Skeletal muscle cell (primary cell): Measurements from ENCODE around the gene SCAF1.
A peak's percentile ranks its signal among the peaks of the same experiment; 100 is the strongest.
"Not testable (repeated sequence)": the region's sequence is repeated elsewhere in the genome, so short reads cannot be mapped to it uniquely, and the experiment has no call there.

Experiments used
- DNase-seq: peaks from one replicate; pipeline ENCODE4 v3.0.0-alpha.2; 2010; ENCODE audit warnings: low read depth
- H3K4me3 ChIP-seq: 2 replicates; pipeline ENCODE4 v1.5.1; 2011; ENCODE audit warnings: low read depth, mild to moderate bottlenecking, control low read depth, low read length, moderate library complexity

The SCAF1 gene

DNA sequence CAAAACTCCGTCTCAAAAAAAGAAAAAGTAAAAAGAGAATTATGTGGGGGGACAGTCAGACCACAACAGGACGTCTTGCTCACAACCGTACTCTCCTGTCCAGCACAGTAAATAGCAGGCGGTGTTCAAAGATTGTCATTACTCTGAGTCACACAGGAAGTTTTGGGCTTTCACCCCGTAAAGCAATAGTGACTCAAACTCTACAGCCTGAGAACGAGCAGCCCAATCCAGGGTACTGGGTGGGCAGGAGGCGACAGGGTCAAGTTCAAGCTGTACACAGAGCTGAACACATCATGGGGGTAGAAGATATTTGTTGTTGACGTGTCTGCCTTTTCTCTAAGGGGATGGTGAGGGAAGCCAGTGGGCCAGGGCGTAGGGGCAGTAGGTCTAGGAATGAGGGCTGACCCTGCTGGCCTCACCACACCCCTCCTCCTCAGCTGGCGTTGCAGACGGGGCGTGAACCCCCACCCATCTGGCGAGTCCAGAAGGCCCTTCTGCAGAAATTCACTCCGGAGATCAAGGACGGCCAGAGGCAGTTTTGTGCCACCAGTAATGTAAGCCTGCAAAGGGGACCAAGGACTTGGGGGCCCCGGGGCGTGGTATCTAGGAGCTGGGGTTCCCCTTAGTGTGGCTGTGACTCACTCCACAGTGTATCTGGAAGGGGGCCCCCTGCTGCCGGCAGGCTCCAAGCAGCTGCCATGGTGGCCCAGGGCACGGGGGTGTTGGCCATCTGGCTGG, 27.7 kb upstream of the SCAF1 start:
- no peak overlapping the region for H3K4me3 ChIP-seq
- peak; percentile 71 for DNase-seq

DNA sequence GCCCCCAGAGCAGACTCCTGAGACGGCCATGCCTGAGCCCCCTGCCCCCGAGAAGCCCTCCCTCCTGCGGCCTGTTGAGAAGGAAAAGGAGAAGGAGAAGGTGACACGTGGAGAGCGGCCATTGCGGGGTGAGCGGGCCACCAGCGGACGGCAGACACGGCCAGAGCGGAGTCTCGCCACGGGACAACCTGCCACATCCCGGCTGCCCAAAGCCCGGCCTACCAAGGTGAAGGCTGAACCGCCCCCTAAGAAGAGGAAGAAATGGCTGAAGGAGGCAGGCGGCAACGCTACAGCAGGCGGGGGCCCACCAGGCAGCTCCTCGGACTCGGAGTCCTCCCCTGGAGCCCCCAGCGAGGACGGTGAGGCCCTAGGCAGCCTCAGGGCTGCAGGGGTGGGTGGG, 26.1 kb upstream of the SCAF1 start:
- no peak overlapping the region for H3K4me3 ChIP-seq
- DNase-seq, result no peak

DNA sequence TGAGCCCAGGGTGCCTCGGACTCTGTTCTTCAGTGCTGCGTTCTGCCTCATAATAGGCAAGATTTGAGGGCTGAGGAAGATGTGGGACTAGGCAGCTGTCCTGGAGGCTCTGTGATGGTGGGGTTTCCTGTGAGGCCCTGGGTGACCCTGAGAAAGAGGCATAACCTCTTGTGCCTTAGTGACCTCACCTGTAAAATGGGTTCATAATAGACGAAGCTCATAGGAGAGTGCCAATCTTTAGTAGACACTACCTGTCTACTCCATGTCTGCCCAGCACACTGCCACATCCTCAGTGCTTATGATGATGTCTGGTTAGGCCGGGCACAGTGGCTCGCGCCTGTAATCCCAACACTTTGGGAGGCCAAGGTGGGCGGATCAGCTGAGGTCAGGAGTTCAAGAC, 25.5 kb upstream of the SCAF1 start:
- no peak overlapping the region for H3K4me3 ChIP-seq
- no peak for DNase-seq

DNA sequence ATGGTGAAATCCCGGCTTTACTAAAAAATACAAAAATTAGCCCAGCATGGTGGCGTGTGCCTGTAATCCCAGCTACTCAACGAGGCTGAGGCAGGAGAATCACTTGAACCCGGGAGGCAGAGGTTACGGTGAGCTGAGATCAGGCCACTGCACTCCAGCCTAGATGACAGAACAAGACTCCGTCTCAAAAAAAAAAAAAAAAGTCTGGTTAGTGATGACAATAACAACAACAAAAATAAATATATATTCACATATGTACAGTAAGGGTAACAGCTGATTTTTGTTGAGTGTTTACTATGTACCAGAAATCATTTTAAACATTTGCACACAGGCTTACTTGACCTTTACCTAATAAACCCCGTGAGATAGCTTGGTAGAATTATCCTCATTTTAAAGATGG, 25.1 kb upstream of the SCAF1 start:
- DNase-seq, result no peak
- no peak overlapping the region for H3K4me3 ChIP-seq

DNA sequence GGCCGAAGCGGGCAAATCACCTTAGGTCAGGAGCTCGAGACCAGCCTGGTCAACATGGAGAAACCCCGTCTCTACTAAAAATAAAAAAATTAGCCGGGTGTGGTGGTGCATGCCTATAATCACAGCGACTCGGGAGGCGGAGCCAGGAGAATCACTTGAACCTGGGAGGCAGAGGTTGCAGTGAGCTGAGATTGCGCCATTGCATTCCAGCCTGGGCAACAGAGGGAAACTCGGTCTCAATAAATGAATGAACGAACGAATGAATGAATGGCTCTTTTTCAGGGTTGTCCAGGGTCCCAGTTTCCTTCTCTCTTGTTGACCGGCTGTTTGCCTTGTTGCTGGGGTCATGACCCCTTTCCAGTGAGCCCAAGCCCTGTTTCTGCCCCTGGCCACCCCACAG, 24.1 kb upstream of the SCAF1 start:
- not testable (repeated sequence) for H3K4me3 ChIP-seq, DNase-seq

DNA sequence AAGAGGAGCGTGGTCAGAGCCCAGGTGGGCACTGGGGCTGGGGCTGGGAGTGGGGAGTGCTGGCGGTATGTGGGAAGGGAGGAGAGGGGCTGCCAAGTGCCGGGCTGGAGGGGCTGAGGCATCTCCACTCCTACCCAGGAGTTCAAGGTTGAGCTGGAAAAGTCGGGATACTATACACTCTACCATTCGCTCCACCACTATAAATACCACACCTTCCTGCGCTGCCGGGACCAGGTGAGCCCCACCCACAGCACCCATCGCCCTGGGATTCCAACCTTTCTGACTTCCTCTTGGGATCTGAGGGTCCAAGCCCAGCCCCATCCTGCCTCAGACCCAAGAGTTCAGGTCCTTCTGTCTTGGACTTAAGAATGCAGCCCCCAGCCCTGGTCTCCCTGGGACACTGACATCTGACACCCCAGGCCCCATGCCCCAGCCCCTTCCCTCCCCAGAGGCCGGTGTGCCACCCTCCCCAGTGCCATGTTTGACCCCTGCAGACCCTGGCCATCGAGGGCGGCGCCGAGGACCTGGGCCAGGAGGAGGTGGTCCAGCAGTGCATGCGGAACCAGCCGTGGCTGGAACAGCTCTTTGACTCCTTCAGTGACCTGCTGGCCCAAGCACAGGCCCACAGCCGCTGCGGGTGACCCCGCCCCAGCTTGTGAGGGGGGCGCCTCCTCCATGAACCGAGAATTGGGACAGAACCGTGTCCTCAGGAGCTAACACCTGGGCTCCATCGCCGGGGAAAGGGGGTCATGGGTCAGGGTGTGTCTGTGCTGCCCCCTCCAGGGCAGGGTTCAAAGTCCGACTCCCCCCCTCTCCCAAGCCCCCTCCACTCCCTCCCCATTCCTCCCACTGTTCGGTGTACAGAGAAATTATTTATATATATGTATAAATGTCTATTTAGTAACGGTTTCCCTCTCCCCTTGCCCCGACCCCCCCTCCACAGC, 16.8 kb upstream of the SCAF1 start:
- H3K4me3 ChIP-seq, result no peak overlapping the region
- DNase-seq, result no peak

DNA sequence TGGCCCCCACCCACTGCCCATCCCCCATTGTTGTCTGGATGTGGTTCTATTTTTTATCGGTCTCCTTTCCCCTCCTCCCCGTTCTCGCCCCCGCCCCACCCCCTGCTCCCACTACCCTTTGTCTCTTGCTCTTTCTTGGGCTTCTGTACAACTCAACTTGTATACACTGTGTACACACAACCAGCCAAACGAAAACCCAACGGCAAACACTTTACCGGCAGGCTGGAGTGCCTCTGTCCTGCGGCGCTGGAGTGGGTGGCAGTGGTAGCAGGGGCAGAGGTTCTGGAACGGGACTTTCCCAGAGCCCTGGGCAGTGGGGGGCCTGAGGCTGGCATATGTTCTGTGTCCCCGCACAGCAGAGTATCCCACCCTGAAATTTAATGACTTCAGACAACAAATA, 15.8 kb upstream of the SCAF1 start:
- no peak for DNase-seq
- no peak overlapping the region for H3K4me3 ChIP-seq

DNA sequence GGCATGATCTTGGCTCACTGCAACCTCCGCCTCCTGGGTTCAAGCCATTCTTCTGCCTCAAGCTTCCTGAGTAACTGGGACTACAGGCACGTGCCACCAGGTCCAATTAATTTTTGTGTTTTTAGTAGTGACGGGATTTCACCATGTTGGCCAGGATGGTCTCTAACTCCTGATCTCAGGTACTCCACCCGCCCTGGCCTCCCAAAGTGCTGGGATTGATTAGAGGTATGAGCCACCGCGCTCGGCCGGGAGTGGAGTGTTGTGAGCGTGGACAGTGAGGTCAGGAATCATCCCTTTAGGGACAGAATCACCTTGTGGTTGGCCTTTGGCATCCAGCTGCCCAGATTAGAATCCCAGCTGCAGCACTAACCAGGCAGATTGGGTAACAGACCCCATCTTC, 12.3 kb upstream of the SCAF1 start:
- H3K4me3 ChIP-seq, result no peak overlapping the region
- no peak for DNase-seq

DNA sequence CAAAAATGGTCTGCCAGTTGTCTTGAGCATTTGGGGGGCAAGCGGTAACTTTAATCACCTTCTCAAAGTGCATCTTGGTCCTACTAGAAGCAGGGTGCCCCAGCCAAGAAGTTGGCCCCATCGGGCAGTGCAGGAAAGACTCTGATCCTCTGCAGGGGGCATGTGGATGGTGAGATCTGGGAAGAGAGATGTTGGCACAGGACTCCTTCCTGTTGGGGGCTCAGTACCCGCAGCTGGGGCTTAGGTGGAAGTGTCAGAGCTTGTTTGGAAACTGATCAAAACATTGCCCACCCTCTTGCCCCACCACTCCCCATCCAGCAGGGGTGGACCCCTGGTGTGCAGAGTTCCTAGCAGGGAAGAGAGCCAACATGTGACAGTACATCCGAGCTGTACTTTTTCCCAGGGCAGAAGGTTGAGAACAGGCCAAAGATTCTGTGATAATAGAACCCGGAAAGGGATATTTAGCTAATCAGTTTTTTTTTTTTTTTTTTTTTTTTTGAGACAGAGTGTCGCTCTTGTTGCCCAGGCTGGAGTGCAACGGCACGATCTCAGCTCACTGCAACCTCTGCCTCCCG, 10.9 kb upstream of the SCAF1 start:
- no peak for DNase-seq
- no peak overlapping the region for H3K4me3 ChIP-seq

DNA sequence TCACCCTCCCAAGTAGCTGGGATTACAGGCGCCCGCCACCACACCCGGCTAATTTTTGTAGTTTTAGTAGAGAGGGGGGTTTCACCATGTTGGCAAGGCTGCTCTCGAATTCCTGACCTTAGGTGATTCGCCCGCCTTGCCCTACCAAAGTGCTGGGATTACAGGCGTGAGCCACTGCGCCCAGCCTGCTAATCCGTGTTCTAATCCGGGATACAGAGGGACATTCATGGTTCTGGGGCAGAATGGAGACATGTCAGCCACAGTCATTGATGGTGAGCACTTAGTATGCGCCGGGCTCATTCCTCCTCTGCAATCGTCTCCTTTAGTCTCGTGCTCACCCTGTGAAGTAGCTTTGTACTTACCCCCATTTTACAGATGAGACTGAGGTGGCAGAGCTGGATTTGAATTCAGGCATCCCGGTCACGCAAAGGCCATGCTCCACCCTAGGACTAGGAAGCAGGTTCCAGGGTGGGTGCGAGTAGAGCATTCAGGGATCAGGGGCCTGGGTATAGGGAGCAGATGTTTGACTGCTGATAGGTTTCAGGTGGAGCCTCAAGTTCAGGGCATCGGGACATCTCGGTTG, 10.3 kb upstream of the SCAF1 start:
- H3K4me3 ChIP-seq, result no peak overlapping the region
- DNase-seq, result no peak

DNA sequence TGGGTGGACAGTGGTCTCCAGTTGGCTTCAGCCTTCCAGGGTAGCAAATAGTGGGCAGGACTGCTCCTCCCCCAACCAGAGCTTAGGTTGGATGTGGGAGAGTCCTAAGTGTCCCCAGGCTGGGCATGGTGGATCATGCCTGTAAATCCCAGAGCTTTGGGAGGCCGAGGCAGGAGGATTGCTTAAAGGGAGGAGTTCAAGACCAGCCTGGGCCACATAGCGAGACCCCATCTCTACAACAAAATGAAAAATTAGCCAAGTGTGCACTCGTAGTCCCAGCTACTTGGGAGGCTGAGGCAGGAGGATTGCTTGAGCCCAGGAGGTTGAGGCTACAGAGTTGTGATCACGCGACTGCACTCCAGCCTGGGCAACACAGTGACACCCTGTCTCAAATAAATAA, 9.4 kb upstream of the SCAF1 start:
- H3K4me3 ChIP-seq, result no peak overlapping the region
- no peak for DNase-seq

DNA sequence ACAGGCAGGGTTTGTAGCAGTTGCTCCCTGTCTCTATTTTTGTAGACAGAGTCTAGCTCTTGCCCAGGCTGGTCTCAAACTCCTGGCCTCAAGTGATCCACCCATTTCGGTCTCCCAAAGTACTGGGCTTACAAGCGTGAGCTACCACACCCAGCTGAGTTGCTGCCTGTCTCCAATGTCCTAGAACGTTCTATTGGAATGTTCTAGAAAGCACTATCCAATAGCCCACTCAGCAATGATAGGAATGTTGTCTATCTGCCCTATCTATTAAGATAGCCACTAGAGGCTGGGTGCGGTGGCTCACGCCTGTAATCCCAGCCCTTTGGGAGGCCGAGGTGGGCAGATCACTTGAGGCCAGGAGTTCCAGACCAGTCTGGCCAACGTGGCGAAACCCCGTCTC, 8.7 kb upstream of the SCAF1 start:
- not testable (repeated sequence) for H3K4me3 ChIP-seq, DNase-seq

DNA sequence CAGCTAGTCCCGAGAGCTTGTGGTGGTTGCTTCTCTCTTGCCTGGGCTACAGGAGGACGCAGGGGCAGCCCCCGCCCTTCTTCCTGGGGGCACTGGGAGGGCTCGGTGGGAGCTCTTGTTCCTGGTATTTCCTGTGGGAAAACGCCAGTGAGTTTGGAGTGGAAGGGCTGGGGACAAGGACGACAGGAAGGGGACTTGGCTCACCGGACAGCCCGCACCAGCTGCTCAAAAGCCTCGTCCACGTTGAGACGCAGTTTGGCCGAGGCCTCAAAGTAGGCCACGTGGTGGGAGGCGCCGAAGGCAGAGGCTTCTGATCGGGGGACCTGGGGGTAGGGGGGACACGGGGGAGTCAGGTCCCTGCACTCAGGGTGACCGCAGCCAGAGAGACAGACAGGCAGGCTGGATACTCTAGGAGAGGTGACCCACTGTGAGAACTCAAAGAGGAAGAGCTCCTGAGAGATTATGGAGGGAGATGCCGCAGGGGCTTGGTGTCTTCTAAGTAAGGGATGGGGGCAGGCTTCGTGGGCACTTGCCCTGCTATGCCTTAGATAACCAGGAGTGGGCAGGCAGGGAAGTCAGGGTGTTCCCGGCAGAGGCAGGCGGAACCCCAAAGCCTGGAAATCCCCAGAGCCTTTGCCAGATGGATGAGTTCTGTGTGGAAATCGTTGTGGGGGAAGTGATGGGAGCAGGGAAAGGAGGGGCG, 6.3 kb upstream of the SCAF1 start:
- H3K4me3 ChIP-seq, result no peak overlapping the region
- DNase-seq, result no peak

DNA sequence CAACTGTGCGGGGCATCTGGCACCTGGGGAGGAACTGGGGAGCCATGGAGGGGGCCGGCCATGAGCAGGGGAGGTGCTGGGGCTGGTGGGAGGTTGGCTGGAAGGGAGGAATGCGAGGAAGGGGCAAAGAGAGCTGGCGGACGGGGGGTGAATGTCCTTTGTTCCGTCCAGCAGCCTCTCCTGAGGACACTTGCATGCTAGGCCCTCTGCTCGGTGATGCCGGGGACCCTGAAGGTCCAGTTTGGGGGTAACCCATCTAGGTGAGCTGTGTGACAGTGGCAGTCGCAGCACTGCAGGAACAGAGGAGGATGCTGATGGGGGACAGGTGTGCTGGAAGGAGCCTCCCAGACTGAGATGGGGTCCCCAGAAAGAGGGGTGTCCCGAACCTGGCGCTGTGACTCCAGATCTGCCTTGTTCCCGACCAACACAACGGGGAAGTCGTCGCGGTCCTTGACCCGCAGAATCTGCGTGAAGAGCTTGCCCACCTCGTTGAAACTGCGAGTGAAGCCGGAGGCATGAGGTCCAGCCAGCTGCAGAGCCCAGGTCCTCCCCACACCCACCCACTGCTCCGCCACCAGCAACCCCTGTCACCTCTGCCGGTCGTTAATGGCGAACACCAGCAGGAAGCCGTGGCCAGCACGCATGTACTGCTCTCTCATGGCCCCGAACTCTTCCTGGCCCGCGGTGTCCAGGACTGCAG, 5.6 kb upstream of the SCAF1 start:
- no peak overlapping the region for H3K4me3 ChIP-seq

DNA sequence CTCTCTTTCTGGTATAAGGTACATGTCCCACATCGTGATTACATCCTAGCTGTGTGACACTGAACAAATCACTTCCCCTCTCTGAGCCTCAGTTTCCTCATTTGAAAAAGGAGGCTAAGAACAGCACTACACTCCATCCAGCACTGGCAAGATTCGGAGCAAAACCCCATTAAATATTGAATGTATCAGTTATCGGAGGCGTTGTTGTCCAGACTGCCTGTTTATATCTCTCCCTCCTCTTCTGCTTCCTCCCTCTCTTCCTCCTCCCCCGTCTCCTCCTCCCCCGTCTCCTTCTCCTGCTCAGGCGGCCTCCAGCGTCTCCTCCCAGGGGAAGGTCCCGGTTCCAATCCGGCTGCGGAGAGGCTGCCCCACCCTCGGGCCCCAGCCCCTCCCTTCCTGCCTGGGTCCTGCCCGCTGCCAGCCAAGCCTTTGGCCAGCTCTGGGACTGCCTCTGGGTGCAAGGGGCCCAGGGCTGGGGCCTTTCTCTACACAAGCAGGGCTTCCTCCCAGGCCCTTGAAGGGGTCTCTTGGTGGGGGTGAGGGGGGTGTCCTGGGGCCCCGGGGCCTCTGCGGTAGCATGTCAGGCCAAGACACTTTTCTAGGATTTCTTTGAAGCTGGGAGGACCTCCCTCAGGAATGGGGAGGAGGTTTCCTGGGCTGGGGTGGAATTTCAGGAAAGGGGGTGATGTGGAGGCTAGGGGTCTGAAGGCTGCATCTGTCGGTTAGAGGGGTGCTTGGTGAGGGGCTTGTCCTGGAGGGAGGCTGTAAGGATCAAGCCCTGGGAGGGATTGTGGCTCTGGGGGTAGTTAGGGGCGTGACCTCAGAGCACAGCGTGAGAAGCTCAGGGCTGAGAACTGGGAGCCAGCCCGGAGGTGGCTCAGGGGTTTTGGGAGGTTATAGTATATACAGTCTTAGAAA, 3.9 kb upstream of the SCAF1 start:
- peak; percentile 36 for DNase-seq
- peak overlapping the region; percentile 78 for H3K4me3 ChIP-seq

More for the DNA sequence above, 5.6 kb upstream of the SCAF1 start:
- no peak for DNase-seq

DNA sequence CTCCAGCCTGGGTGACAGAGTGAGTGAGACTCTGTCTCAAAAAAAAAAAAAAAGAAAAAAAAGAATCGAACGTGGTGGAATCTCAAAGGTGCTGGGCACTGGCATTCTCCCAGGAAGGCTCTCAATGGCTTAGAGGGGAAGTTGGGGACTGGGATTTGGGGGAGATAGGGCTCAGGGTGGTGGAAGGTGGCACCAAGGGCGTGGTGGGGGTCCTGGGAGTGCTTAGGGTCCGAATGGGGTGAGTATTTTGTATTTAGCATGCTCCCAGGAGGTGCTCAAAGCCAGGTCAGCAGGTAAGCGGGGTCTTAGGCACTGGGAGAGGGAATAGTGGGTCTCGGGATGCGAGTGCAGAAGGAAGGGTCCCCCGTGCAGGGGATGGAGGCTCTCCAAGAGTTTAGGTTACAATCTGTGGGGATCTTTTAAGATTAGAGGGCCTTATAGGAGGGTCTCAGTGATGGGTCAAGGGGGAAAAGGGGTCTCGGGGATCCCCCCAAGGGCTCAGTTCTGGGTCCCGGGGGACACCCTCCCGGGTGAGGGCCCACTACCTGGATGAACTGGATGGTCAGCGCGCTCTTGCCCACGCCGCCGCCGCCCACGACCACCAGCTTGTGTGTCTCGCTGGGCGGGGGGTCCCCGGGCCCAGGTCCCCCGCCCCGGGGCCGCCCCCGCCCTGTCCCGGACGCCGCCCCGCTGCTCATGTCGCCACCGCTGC, 2.5 kb upstream of the SCAF1 start:
- no peak for DNase-seq
- H3K4me3 ChIP-seq, result peak overlapping the region; percentile 78

DNA sequence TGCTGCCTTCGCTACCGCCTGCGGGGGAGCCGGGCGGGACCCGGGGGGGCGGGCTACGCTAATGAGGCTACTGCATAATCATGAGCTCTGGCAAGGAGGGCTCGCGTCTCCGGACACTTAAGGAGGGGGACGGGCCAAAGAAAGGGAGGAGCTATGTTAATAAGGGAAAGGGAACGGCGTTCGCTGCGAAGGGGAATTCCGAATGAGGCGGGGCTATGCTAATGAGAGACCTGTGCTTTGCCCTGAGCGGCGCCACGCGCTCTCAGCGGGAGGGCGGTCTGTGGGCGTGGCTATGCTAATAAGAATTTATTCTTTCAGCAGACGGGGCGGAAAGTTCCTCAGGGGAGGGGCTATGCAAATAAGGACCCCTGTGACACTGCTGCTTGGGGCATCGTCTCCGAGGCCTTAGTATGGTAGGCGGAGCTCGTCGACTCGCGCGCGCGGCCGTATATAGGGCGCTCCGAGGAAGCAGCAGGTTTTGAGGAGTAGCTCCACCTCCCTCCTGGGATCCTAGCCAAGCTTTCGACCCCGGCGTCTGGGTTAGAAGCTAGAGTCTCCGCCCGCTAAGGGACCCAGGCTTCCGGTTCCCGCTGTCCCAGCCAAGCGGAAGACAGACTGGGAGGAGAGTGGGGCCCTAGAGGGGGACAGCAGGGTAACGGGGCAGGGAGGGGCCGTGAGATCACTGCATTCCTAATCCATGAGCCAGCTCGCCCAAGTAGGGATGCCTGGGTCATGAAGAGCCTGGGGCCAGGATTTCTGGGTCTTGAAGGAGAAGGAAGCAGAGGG, 1.7 kb upstream of the SCAF1 start, which contains the start of gene RRAS:
Gene RRAS (minus strand): TSS at position 31 of the 786 bp plus-strand sequence. CDS start 45 bp downstream, outside the sequence.
- peak; percentile 99 for DNase-seq
- peak within 1 kb of the TSS; percentile 99 for H3K4me3 ChIP-seq
